Measurements from ENCODE around the gene ARHGAP27.

GRCh38 chr17:45367216-45367615 lies 65.5 kb downstream of the ARHGAP27 start:
- TF ChIP-seq POLR2AphosphoS5 (IDR thresholded peaks at IDR 0.05; ENCODE audit: borderline replicate concordance, low read depth, low read length) (no peak), EZH2 (IDR thresholded peaks at IDR 0.05) (no peak)

All from SK-N-MC (cell line).